NCI-H1436 treated with DMSO at 0.1 percent for 48 hours (cell line): Measurements from ENCODE around the gene OR5AP2.
"Not testable (repeated sequence)": the region's sequence is repeated elsewhere in the genome, so short reads cannot be mapped to it uniquely, and the experiment has no call there.

Experiments
- DNase-seq: peaks from one replicate; lab custom pipeline; 2025; lab: John Stamatoyannopoulos, UW

The OR5AP2 gene

DNA sequence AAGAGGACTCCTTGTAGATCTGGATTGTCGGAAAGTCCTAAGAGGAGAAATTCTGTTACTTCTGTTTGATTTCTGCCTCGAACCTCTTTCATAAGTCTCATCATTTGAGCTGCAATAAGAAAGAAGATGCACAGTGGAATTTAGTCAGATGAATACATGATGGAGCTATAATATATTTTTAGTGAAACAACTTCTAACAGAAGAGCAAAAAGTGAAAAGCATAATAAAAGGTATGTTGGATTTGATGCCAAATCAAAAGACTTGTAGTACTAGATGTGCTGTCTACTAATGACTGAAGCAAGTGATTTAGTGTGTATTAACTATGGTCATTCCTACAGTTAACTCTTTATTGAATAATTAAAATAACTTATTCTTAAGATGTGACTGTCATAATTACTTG, at the start of gene OR5AP2:
TSS of gene OR5AP2 (minus strand) at position 101 of the 400 bp plus-strand sequence. CDS start at position 101, 0 bp downstream.
- DNase-seq, result no peak

DNA sequence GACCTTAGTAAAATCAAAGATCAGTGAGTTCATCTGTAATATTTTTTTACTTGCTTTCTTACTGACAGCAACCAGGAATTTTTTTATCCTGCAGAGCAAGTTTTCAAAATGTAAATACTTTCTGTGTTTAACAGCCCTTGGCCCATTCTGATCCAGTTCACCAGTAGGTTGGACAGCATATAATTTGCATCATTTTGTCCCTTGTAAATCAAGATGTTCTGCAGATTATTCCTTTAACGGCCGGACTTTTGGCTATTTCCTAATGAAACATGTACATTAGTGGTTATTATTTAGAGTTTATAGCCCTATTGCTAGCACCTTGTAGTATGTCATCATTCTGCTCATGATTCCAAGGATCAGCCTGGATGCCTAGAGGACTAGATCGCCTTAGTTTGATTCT, 48.9 kb upstream of the OR5AP2 start:
- DNase-seq, result not testable (repeated sequence)

DNA sequence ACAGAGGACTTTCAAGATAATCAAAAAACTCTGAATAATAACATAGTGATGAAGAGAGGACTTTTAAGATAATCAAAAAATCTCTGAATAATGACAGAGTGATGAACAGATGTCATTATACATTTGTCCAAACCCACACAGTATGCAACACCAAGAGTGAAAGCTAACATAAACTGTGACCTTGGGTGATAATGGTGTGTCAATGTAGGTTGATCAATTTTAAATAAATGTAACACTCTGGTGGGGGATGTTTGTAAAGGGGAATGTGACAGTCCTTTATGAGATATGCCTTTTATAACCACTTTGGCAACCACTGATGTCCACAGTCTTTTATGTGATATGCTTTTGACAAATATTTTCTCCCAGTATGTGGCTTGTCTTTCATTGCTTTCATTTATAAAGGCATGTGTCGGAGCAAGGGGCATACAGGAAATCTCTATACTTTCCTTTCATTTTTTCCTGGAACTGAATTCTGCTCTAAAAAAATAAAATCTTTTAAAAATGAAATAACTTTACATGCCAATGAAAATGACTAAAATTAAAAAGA, 46.4 kb upstream of the OR5AP2 start:
- DNase-seq, result no peak

DNA sequence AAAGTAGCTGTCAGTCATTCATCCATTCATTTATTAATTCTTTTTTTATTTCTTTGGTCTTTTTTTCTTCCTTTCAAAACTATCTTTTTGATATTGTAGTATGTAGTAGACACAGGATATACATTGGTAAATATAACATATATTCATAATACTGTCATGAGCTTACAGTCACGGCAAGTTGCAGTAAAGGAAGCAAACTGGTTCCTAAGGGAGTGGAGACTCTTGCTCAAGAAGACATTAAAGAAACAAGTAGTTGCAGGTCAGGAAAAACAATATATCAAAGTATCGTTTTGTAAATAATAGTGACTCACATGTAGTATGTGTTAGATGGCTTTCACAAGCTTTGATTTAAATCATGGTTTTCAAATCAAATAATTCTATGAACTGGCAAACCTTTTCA, 28.7 kb upstream of the OR5AP2 start:
- DNase-seq, result no peak

DNA sequence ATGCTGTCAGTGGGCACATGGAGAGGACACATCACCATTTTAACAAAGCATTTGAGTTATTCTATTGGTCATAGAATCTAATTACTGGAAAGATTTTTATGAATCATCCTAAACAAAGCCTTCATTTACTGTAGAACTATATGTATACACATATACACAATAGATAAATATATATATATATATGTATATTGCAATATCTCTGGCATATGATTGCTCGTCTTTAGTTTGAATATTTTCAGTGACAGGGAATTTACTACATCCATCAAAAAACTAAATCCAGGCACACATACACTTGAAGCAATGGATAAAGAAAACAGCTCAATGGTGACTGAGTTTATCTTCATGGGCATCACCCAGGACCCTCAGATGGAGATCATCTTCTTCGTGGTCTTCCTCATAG, 21.1 kb upstream of the OR5AP2 start, which contains the start of gene OR5AR1:
TSS of gene OR5AR1 (plus strand) at position 301 of the 400 bp plus-strand sequence. CDS start at position 301, 0 bp downstream.
- no peak for DNase-seq

DNA sequence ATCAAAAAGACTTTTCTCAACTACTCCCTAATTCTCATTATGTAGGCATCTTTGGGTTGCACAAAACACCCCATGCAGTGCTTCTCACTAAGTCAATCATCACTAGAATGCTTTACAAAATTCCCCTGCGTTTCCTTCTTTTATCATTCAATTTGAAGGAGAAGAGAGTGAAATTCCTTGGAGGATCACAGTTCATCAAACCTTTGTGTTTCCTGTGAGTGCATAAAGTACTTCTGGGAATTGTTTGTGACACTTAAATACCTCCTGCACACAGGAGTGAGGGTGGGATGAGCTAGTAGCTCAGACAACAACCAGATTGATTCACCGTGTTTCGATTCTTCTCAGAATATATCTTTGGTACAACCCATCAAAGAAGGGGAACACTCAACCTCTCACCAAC, 17.5 kb upstream of the OR5AP2 start:
- no peak for DNase-seq

DNA sequence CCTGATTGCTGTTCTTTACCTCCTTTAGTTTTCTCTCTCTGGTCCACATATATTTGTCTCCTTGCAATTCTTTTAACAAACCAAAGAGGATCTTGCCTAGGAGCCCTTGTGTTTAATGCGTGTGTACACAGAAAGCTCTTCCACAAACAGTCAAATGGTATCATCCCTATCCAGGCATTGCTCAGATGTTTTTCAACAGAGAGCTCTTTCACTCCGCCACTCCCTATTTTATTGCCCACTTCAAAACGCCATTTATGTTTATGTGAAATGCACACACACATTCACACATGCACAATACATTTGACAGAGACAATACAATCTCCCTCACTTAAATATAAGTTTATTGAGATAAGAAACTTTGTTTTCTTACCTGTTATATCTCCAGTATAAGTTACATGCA, 4.7 kb downstream of the OR5AP2 start:
- no peak for DNase-seq

DNA sequence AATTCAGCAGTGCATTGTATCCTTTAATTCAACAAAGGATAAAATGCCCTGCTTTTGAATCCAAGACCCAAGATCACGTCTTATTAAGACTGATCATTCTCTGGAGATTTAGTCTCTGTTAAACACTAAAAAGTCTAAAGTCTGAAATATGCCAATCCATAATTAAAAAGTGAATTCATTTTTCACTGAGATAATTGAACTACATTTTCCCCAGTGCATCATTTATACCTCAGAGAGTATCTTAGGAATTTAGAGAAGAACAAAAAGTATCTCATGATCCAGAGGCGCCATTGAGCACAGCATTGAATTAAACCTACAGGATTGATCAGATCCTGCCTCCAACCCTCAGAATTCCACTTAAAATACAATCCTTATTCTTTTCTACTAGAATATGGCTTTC, 5.4 kb downstream of the OR5AP2 start:
- no peak for DNase-seq

DNA sequence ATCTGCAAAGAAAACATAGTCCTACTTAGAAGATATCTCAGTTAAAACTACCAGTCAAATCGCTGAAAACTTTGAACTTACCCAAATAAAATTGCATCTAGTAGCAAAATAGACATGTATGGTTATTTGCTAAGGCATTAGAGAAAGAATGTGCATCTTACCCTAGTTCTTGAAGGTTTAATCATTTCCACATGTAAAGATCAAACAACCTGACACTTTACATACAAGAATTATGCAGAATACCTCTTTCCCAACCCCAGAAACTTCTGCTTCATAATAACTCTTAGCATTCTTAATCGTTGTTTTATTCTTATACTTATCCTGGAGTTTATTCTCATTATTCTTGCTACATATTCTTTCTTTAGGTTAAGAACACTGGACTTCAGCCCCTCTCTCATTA, 9.9 kb downstream of the OR5AP2 start:
- no peak for DNase-seq

DNA sequence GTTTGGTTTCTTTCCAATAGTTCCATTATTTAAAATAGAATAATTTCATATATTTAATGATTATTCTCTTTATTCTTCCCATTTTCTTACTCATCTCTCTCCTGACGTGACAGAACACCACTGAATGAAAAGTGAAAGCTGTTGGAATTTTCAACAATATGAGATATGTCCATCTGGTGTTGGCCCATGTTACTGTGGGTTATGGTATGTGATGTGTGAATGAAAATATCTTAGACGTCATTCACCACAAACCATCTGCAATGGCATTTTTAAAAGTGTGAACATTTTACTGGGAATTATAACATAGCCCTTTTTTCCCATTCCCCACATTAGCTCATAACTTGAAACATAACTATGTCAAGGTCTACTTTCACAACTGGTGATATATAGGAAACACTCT, 16.3 kb downstream of the OR5AP2 start:
- DNase-seq, result no peak

DNA sequence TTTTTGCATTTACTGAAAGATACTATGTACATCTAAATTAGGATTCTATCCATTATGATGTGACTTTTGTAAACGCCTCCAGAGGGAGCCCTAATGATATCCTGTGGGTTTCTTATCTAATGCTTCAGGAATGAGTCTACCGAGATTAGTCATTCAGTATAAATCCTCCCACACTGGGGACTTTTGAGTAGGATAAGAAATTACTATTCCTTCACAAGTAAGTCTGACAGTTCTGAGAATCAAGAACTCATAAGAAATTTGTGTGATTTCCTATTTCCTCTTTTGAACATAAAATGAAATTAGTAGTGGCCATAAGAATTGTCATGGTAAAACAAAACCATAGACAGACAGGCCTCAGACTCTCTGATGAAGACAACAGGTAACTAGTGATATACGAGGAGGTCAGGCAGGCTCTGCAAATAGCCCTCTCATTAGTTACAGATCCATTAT, 17.6 kb downstream of the OR5AP2 start:
- no peak for DNase-seq

DNA sequence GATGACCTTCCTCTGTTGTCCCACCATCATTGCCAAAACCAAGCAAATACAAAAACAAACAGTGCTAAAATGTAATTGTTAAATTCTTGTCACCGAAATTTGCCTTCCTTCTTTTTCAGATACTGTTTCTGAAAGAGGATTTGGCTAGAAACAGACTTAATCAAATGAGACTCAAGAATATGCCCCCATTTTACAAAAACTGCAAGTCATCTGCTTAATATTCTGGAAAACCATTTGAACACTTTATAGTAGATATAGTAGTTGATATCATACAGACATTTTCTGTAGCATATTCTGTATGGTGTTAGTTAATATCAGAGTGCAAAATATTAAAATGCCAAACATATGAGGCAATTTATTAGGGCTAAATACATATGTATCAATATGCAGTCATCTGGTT, 31.1 kb downstream of the OR5AP2 start:
- DNase-seq, result no peak

DNA sequence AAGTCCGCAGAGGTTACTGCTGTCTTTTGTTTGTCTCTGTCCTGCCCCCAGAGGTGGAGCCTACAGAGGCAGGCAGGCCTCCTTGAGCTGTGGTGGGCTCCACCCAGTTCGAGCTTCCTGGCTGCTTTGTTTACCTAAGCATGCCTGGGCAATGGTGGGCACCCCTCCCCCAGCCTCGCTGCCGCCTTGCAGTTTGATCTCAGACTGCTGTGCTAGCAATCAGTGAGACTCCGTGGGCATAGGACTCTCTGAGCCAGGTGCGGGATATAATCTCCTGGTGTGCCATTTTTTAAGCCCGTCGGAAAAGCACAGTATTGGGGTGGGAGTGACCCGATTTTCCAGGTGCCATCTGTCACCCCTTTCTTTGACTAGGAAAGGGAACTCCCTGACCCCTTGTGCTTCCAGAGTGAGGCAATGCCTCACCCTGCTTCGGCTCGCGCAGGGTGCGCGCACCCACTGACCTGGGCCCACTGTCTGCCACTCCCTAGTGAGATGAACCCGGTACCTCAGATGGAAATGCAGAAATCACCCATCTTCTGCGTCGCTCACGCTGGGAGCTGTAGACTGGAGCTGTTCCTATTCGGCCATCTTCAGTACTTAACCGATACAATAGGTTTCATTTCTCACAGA, 50.0 kb downstream of the OR5AP2 start:
- not testable (repeated sequence) for DNase-seq
